ENCODE data around the gene LRRC36.

The LRRC36 gene

DNA sequence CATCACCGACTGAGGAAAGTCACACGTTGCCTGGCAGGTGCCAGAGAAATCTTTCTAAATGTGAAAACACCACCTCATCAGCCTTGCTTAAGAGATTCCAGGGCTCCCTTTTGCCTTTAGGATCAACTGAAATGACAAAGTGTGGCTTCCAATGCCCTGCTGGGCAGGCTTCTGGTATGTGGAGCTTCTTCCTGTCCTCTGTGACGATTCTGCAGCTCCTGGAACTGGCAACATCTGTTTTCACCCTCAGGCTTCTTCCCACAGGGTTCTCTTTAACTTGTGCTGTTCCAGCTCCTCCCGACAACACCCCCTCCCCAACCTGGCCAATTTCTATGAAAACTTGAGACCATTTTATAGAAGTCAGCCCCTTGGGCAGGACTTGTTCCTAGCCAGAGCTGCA is 94.4 kb downstream of the LRRC36 start:
- Histone ChIP-seq H3K4me3 (ENCODE audit: low read length) (no peak overlapping the region), H3K9me3 (ENCODE audit: insufficient read depth, low read depth, low read length) (no peaks in the 10 kb centered on the region), H3K27ac (ENCODE audit: low read depth, low read length) (peak overlapping the region; percentile 37; the same call in 1 of the 2 replicates), H3K4me1 (ENCODE audit: insufficient read depth, low read length) (peaks cover 34% of the 10 kb centered on the region), H3K27me3 (ENCODE audit: insufficient read depth, low read length) (no peaks in the 10 kb centered on the region; the same call in 1 of the 2 replicates), H3K36me3 (ENCODE audit: insufficient read depth, low read length) (no peaks in the 10 kb centered on the region), H3K9ac (ENCODE audit: low read depth, low read length) (no peak overlapping the region)
- WGBS: 67% methylated on average over 4 of the region's 4 CpGs

DNA sequence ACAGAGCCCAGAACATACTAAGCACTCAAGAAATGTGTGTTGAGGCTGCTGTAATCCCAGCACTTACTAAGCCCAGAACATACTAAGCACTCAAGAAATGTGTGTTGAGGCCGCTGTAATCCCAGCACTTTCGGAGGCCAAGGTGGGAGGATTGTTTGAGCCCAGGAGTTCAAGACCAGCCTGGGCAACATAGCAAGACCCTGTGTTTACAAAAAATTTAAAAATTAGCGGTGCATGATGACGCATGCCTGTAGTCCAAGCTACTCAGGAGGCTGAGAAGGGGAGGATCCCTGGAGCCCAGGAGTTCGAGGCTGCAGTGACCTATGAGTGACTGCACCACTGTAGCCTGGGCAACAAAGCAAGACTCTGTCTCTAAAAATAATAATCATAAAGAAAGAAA is 96.4 kb downstream of the LRRC36 start:
- Histone ChIP-seq H3K4me3 (ENCODE audit: low read length) (no peak overlapping the region), H3K9me3 (ENCODE audit: insufficient read depth, low read depth, low read length) (no peaks in the 10 kb centered on the region), H3K27me3 (ENCODE audit: insufficient read depth, low read length) (no peaks in the 10 kb centered on the region; the same call in 1 of the 2 replicates), H3K9ac (ENCODE audit: low read depth, low read length) (no peak overlapping the region), H3K36me3 (ENCODE audit: insufficient read depth, low read length) (no peaks in the 10 kb centered on the region), H3K4me1 (ENCODE audit: insufficient read depth, low read length) (peaks cover 34% of the 10 kb centered on the region), H3K27ac (ENCODE audit: low read depth, low read length) (no peak overlapping the region)
- 88% methylated on average over 5 of the region's 5 CpGs for WGBS

DNA sequence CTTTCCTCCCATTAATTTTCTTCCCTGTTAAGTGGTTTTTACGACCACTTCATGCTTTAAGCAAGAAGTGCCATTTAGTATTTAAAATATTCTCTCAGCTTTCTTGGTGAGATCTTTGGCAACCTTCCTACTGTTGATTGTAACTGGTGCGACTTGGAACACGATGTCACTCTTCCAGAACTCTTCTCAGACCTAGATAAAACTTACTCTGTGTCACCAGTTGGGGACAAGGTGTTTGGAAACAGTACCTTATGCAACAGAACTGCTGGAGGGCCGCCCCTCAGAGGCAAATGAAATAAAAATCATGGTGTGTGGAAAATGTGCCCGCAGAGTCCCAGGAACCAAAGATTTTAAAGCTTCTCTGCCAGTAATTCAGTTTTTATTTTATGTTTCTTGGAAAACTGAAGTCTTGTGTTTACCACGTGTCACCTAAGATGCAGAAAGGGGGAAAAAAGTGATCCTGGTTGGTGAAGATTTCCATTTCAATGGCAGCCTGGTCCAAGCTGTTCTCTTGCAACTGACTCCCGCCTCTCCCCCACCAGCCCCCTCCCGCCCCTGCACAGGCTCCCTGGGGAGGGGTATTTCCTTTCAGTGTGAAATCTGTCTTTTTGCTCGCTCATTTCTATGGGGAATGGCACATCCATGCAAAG is 97.1 kb downstream of the LRRC36 start:
- H3K27ac ChIP-seq (ENCODE audit: low read depth, low read length): peak overlapping the region; percentile 96
- 0 out of 2 replicates have a peak overlapping the region, but pooled peaks have one; percentile 18 for H3K9ac ChIP-seq (ENCODE audit: low read depth, low read length)
- no peaks in the 10 kb centered on the region for H3K9me3 ChIP-seq (ENCODE audit: insufficient read depth, low read depth, low read length)
- peak overlapping the region; percentile 35 for H3K4me3 ChIP-seq (ENCODE audit: low read length)
- 18% methylated on average over 7 of the region's 9 CpGs for WGBS
- H3K4me1 ChIP-seq (ENCODE audit: insufficient read depth, low read length): peaks cover 37% of the 10 kb centered on the region
- H3K27me3 ChIP-seq (ENCODE audit: insufficient read depth, low read length): peaks cover 5% of the 10 kb centered on the region; the same call in 1 of the 2 replicates
- no peaks in the 10 kb centered on the region for H3K36me3 ChIP-seq (ENCODE audit: insufficient read depth, low read length)

DNA sequence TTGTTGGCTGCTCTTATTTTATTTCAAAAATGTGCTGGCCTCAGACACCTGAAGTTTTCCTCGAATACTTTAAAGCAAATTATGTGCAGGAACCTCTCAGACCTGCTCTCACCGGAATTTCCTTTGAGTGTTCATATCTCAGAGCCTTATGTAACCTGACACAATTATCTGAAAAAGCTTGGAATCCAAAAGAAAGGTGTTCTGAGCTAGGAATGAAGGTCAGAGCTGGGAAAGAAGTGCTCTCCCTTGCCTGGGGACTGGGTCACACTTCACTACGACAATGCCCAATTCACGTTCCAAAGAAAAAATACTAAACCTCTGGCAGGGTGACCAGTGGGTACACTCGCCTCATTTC is 97.6 kb downstream of the LRRC36 start:
- Histone ChIP-seq H3K4me1 (ENCODE audit: insufficient read depth, low read length) (peaks cover 38% of the 10 kb centered on the region), H3K27ac (ENCODE audit: low read depth, low read length) (peak overlapping the region; percentile 96), H3K9me3 (ENCODE audit: insufficient read depth, low read depth, low read length) (no peaks in the 10 kb centered on the region), H3K9ac (ENCODE audit: low read depth, low read length) (peak overlapping the region; percentile 62), H3K4me3 (ENCODE audit: low read length) (peak overlapping the region; percentile 35), H3K36me3 (ENCODE audit: insufficient read depth, low read length) (no peaks in the 10 kb centered on the region), H3K27me3 (ENCODE audit: insufficient read depth, low read length) (peaks cover 10% of the 10 kb centered on the region)
- 17% methylated on average over 5 of the region's 5 CpGs for WGBS

DNA sequence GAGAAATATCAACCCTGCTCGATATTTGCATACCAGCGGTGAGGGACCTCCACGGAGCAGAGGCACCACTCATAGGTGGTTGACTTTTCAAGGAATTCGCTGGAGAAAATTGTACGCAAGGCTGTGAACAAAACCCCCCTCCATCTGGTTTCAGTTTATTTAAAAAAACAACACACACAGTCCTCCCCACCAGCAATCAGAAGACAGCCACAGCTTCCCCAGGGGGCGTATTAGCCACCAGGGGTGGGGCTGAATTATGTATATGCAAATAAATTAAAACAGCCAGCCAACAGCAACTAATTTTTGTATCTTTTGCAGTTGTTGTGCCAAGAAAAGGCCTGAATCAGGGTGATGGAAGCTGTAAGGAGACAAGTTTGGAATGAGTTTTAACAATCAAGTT is 98.4 kb downstream of the LRRC36 start:
- no peaks in the 10 kb centered on the region for H3K9me3 ChIP-seq (ENCODE audit: insufficient read depth, low read depth, low read length)
- peak overlapping the region; percentile 35; the same call in 1 of the 2 replicates for H3K4me3 ChIP-seq (ENCODE audit: low read length)
- H3K9ac ChIP-seq (ENCODE audit: low read depth, low read length): peak overlapping the region; percentile 62; the same call in 1 of the 2 replicates
- 17% methylated on average over 5 of the region's 6 CpGs for WGBS
- peaks cover 18% of the 10 kb centered on the region for H3K27me3 ChIP-seq (ENCODE audit: insufficient read depth, low read length)
- H3K4me1 ChIP-seq (ENCODE audit: insufficient read depth, low read length): peaks cover 38% of the 10 kb centered on the region
- H3K27ac ChIP-seq (ENCODE audit: low read depth, low read length): peak overlapping the region; percentile 96; the same call in 1 of the 2 replicates
- H3K36me3 ChIP-seq (ENCODE audit: insufficient read depth, low read length): no peaks in the 10 kb centered on the region

DNA sequence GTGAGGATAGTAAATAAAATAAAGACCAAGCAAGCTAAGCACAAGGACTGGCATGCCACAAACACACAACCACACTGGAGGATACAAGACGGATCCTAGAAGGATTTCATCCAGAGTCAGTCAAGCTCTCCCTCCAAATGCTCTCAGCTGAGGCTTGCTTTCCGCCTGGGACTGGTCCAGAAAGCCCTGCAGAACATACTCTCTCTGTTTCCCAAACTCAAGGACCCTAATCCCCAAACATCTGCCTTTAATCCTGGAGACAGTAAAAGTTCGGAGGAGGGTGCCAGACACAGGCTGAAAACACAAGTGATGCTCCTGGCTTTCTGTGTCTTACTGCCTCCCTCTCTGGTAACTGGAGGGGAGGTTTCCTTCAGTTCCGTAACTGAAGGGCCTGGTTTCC is 99.0 kb downstream of the LRRC36 start:
- peaks cover 23% of the 10 kb centered on the region for H3K27me3 ChIP-seq (ENCODE audit: insufficient read depth, low read length)
- H3K27ac ChIP-seq (ENCODE audit: low read depth, low read length): 0 out of 2 replicates have a peak overlapping the region, but pooled peaks have one; percentile 2
- H3K9ac ChIP-seq (ENCODE audit: low read depth, low read length): no peak overlapping the region
- no peak overlapping the region for H3K4me3 ChIP-seq (ENCODE audit: low read length)
- peaks cover 38% of the 10 kb centered on the region for H3K4me1 ChIP-seq (ENCODE audit: insufficient read depth, low read length)
- no peaks in the 10 kb centered on the region for H3K9me3 ChIP-seq (ENCODE audit: insufficient read depth, low read depth, low read length)
- WGBS: 77% methylated on average over 4 of the region's 4 CpGs
- H3K36me3 ChIP-seq (ENCODE audit: insufficient read depth, low read length): no peaks in the 10 kb centered on the region

DNA sequence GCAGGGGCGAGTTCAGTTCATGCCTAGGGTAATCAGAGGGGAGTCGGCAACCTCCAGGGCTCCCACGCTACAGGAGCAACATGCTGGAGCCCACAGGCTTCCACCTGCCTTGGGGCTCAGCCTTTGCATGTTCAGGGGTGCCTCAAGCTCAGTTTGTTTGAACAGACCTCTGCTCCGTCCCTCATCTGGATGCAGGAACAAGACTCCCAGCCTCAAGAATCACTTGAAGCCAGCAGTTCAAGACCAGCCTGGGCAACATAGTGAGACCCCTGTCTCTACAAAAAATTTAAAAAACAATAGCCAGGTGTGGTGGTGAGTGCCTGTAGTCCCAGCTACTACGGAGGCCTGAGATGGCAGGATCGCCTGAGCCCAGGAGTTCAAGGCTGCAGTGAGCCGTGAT is 99.4 kb downstream of the LRRC36 start:
- no peak overlapping the region for H3K27ac ChIP-seq (ENCODE audit: low read depth, low read length)
- H3K4me3 ChIP-seq (ENCODE audit: low read length): no peak overlapping the region
- WGBS: 90% methylated on average over 7 of the region's 7 CpGs
- no peak overlapping the region for H3K9ac ChIP-seq (ENCODE audit: low read depth, low read length)
- H3K9me3 ChIP-seq (ENCODE audit: insufficient read depth, low read depth, low read length): no peaks in the 10 kb centered on the region
- no peaks in the 10 kb centered on the region for H3K36me3 ChIP-seq (ENCODE audit: insufficient read depth, low read length)
- H3K27me3 ChIP-seq (ENCODE audit: insufficient read depth, low read length): peaks cover 25% of the 10 kb centered on the region
- H3K4me1 ChIP-seq (ENCODE audit: insufficient read depth, low read length): peaks cover 38% of the 10 kb centered on the region

DNA sequence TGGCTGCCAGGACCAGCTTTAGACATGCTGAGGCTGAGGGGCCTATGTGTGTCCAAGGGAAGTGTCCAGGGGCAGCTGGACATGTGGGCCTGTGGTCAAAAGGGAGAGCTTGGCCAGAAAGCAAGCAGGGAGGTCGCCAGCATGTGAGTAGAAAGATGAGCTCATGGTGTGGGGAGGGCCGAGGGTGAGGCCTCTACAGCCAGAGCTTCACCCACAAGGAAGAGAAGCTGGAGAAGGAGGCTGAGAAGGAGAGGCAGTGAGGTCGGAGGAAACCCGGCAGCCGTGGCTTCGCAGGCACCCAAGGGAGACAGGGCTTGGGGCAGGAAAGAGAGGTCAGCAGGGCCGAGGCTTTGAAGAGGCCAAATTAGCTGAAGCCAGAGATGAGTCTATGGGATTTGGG is 100.3 kb downstream of the LRRC36 start:
- 92% methylated on average over 7 of the region's 7 CpGs for WGBS
- Histone ChIP-seq H3K27ac (ENCODE audit: low read depth, low read length) (no peak overlapping the region), H3K9ac (ENCODE audit: low read depth, low read length) (no peak overlapping the region), H3K36me3 (ENCODE audit: insufficient read depth, low read length) (no peaks in the 10 kb centered on the region), H3K9me3 (ENCODE audit: insufficient read depth, low read depth, low read length) (no peaks in the 10 kb centered on the region), H3K4me1 (ENCODE audit: insufficient read depth, low read length) (peaks cover 38% of the 10 kb centered on the region), H3K27me3 (ENCODE audit: insufficient read depth, low read length) (peaks cover 32% of the 10 kb centered on the region), H3K4me3 (ENCODE audit: low read length) (no peak overlapping the region)

DNA sequence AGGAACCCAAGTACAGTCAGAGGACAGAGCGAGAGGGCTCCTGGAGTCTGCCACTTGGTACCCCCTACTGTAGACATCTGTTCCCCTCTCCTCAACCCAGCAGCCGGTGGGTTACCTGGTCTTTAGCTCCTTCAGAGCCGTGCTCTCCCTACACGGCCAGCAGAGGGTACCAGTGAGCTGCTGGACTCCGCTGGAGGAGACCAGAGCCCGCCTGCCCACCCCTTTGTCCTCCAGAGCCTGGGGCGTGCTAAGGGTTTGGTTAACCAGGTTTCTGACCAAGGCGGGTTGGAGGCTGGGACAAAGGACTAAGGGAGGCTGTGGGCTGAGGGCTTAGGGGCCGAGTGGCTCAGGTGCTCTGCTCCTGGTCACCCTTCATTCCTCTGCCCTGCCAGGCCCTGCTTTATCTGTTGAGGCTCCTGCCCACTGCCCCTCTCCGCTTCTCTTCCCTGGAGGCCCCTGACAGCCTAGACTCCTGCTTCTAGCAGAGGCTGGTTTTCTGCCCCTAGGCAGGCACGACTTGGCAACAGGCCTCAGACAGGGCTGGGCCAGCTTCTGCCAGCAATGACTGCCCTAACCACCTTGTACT is 101.6 kb downstream of the LRRC36 start:
- WGBS: 32% methylated on average over 11 of the region's 11 CpGs

DNA sequence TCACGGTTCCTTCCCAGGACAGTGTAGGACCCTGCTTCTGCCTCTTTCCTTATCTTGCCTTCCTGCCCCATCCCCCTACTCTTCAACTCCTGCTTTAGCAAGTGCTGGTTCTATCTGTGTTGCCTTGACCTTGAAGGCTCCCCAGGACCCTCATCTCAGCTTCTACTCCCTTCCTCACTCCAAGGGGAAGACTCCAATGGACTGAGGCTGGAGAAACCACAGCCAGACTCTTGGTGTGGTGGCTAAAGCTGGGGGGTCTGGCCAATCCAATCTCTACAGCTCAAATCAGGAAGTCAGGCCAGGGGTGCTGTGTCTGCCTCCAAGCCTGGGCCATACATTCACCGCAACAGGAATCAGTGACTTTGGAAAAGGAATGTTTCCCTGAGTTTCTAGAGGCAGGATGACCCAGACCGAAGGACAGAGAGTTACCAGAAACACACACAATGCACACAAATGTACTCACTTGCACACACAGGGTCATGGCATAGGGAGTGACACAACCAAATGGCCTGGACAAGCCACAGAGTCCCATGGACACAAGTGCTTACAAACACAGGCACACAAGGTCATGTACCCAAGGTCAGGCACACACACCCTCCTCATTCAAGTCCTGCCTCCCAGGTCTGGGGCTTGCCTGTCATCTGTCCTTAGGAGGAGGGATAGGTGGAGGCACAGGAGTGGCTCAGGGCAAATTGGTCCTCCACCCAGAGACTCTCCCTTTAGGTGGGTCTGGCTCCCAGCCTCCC is 102.6 kb downstream of the LRRC36 start:
- H3K27me3 ChIP-seq (ENCODE audit: insufficient read depth, low read length): peaks cover 35% of the 10 kb centered on the region
- no peak overlapping the region for H3K9ac ChIP-seq (ENCODE audit: low read depth, low read length)
- WGBS: 88% methylated on average over 3 of the region's 3 CpGs
- no peak overlapping the region for H3K27ac ChIP-seq (ENCODE audit: low read depth, low read length)
- H3K4me1 ChIP-seq (ENCODE audit: insufficient read depth, low read length): peaks cover 41% of the 10 kb centered on the region
- H3K36me3 ChIP-seq (ENCODE audit: insufficient read depth, low read length): no peaks in the 10 kb centered on the region
- no peak overlapping the region for H3K4me3 ChIP-seq (ENCODE audit: low read length)
- no peaks in the 10 kb centered on the region for H3K9me3 ChIP-seq (ENCODE audit: insufficient read depth, low read depth, low read length)

More for the DNA sequence above, 101.6 kb downstream of the LRRC36 start:
- H3K27ac ChIP-seq (ENCODE audit: low read depth, low read length): no peak overlapping the region
- no peak overlapping the region for H3K4me3 ChIP-seq (ENCODE audit: low read length)
- no peaks in the 10 kb centered on the region for H3K36me3 ChIP-seq (ENCODE audit: insufficient read depth, low read length)
- H3K9ac ChIP-seq (ENCODE audit: low read depth, low read length): no peak overlapping the region
- H3K9me3 ChIP-seq (ENCODE audit: insufficient read depth, low read depth, low read length): no peaks in the 10 kb centered on the region
- peaks cover 46% of the 10 kb centered on the region for H3K4me1 ChIP-seq (ENCODE audit: insufficient read depth, low read length)
- H3K27me3 ChIP-seq (ENCODE audit: insufficient read depth, low read length): peaks cover 35% of the 10 kb centered on the region

DNA sequence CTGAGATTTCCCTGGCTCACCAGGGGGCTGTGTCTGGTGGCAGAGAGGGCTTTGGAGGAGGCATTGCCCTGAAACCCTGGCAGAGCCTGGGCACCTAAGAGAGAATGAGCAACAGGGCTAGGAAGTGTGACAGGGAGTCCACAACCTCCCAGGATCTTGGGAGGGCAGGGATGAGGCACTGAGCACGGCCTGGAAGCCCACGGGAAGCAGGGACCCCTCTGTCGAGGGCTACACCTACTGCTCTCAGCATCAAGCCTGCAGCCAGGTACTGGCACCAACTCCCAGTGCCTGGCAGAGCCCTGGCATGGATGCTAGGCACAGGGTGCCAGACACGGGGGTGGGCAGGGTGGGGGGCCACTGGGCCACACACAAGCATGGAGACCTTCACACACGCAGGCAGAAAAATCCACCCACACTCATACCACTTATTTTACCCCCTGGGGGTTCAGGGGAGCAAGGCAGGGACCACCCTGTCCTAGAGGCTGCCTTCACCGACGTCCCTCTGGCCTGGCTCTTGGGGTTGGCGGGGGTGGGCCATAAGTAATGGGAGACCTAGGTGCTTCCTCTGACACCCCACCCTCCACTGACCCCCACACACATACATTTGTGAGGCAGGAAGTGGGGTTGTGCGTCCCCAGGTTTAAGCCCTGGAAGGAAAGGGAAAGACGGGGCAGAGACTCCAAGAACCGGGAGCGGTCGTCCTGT is 103.3 kb downstream of the LRRC36 start:
- H3K4me3 ChIP-seq (ENCODE audit: low read length): peak overlapping the region; percentile 71

More for the DNA sequence above, 103.3 kb downstream of the LRRC36 start:
- Histone ChIP-seq H3K27me3 (ENCODE audit: insufficient read depth, low read length) (peaks cover 35% of the 10 kb centered on the region), H3K4me1 (ENCODE audit: insufficient read depth, low read length) (peaks cover 35% of the 10 kb centered on the region), H3K9ac (ENCODE audit: low read depth, low read length) (peak overlapping the region; percentile 86), H3K36me3 (ENCODE audit: insufficient read depth, low read length) (no peaks in the 10 kb centered on the region), H3K27ac (ENCODE audit: low read depth, low read length) (no peak overlapping the region), H3K9me3 (ENCODE audit: insufficient read depth, low read depth, low read length) (no peaks in the 10 kb centered on the region)
- WGBS: 37% methylated on average over 10 of the region's 13 CpGs

Measured in HUES64 (cell line).